IMR-90 (cell line): ENCODE data around the gene IDH3G. TPM values are rescaled to one million over a fixed set of nuclear protein-coding genes. Genes with fewer than 3 reads are reported as not detected.

ENCODE experiments used
- ATAC-seq: fragments of 200-7000 bp; cut with Tn5 transposase; 2 replicates; pipeline ENCODE4 v1.9.1; 2020; ENCODE audit warnings: low read depth, mild to moderate bottlenecking, moderate library complexity
- BruUV-seq: library from RNA; stranded (reverse); fragments of 400-500 nt; replicated peaks from 2 replicates; lab custom pipeline; 2021; lab: Mats Ljungman, UMichigan
- CTCF ChIA-PET: fragments of 300-600 bp; formaldehyde crosslinking; extraction: SDS; loops from one replicate; lab custom pipeline; 2021; ENCODE audit warnings: antibody characterized with exemption; lab: Yijun Ruan, JAX
- POLR2A ChIA-PET: fragments of 300-600 bp; sonication (Branson Sonifier 250); formaldehyde crosslinking; loops from one replicate; lab custom pipeline; 2022; ENCODE audit warnings: antibody characterized with exemption; ENCODE audit not compliant: unreplicated experiment; lab: Charles Lee
- DNase-seq: peaks from one replicate; pipeline ENCODE4 v3.0.0; 2013
- H2AFZ ChIP-seq: replicated peaks from 2 replicates; pipeline ENCODE3; 2013; ENCODE audit warnings: low read length, mild to moderate bottlenecking; ENCODE audit not compliant: poor library complexity
- H2AK5ac ChIP-seq: 2 replicates; pipeline ENCODE4 v1.6.1; 2013; ENCODE audit warnings: low read depth, low read length, inconsistent platforms
- H2AK9ac ChIP-seq: replicated peaks from 2 replicates; pipeline ENCODE3; 2013; ENCODE audit warnings: mild to moderate bottlenecking, low read depth, low read length, moderate library complexity; ENCODE audit not compliant: poor library complexity
- H2BK120ac ChIP-seq: 2 replicates; pipeline ENCODE4 v1.6.1; 2013; ENCODE audit warnings: low read depth, low read length, inconsistent platforms
- H2BK15ac ChIP-seq: 3 replicates; pipeline ENCODE4 v1.6.1; 2013; ENCODE audit warnings: low read depth, low read length, inconsistent platforms
- H2BK20ac ChIP-seq: 2 replicates; pipeline ENCODE4 v1.6.1; 2013; ENCODE audit warnings: low read depth, mild to moderate bottlenecking, inconsistent platforms, low read length, moderate library complexity
- H2BK5ac ChIP-seq: 2 replicates; pipeline ENCODE4 v1.6.1; 2013; ENCODE audit warnings: mild to moderate bottlenecking, low read depth, low read length, inconsistent platforms; ENCODE audit not compliant: poor library complexity, severe bottlenecking
- H3K14ac ChIP-seq: replicated peaks from 2 replicates; pipeline ENCODE4 v1.6.1; 2013; ENCODE audit warnings: low read depth, low read length, inconsistent platforms
- H3K18ac ChIP-seq: 2 replicates; pipeline ENCODE4 v1.6.1; 2013; ENCODE audit warnings: low read depth, low read length, control low read depth
- H3K23ac ChIP-seq: 2 replicates; pipeline ENCODE4 v1.6.1; 2013; ENCODE audit warnings: low read depth, low read length, inconsistent platforms
- H3K27ac ChIP-seq: 2 replicates; pipeline ENCODE4 v1.5.1; 2013; ENCODE audit warnings: mild to moderate bottlenecking, control low read depth, low read length; ENCODE audit not compliant: insufficient read depth
- H3K27me3 ChIP-seq: 2 replicates; pipeline ENCODE4 v1.6.1; 2013; ENCODE audit warnings: low read length; ENCODE audit not compliant: control insufficient read depth, insufficient read depth
- H3K36me3 ChIP-seq: 2 replicates; pipeline ENCODE4 v1.6.1; 2013; ENCODE audit warnings: low read length, mixed read lengths; ENCODE audit not compliant: control insufficient read depth, insufficient read depth
- H3K4ac ChIP-seq: 2 replicates; pipeline ENCODE4 v1.6.1; 2013; ENCODE audit warnings: low read depth, low read length, inconsistent platforms
- H3K4me1 ChIP-seq: 2 replicates; pipeline ENCODE4 v1.6.1; 2013; ENCODE audit warnings: low read length, mixed read lengths; ENCODE audit not compliant: control insufficient read depth, insufficient read depth
- H3K4me2 ChIP-seq: 2 replicates; pipeline ENCODE4 v1.6.1; 2013; ENCODE audit warnings: low read depth, mild to moderate bottlenecking, control low read depth, low read length, moderate library complexity
- H3K4me3 ChIP-seq: 2 replicates; pipeline ENCODE4 v1.5.1; 2013; ENCODE audit warnings: low read depth, mild to moderate bottlenecking, control low read depth, low read length, moderate library complexity; ENCODE audit not compliant: insufficient read depth
- H3K56ac ChIP-seq: 2 replicates; pipeline ENCODE4 v1.6.1; 2013; ENCODE audit warnings: low read length, inconsistent platforms; ENCODE audit not compliant: insufficient read depth; ENCODE audit errors: extremely low read depth
- H3K79me1 ChIP-seq, 2 experiments: 2 replicates each; pipeline ENCODE4 v1.6.1; 2013; ENCODE audit warnings: low read length in 2 of 2, inconsistent platforms in 1 of 2, low read depth in 1 of 2
- H3K9ac ChIP-seq: 2 replicates; pipeline ENCODE4 v1.6.1; 2013; ENCODE audit warnings: low read depth, low read length, control low read depth
- H3K9me1 ChIP-seq: 2 replicates; pipeline ENCODE4 v1.6.1; 2013; ENCODE audit warnings: low read length, inconsistent platforms; ENCODE audit not compliant: insufficient read depth
- H3K9me3 ChIP-seq: 2 replicates; pipeline ENCODE4 v1.6.1; 2013; ENCODE audit warnings: low read length; ENCODE audit not compliant: control insufficient read depth, insufficient read depth
- H4K20me1 ChIP-seq: 2 replicates; pipeline ENCODE4 v1.6.1; 2013; ENCODE audit warnings: low read length, inconsistent platforms; ENCODE audit not compliant: insufficient read depth
- H4K5ac ChIP-seq: 2 replicates; pipeline ENCODE4 v1.6.1; 2013; ENCODE audit warnings: mild to moderate bottlenecking, low read depth, low read length, control low read depth
- H4K8ac ChIP-seq, 2 experiments: 2 replicates each; pipeline ENCODE4 v1.6.1; 2013; ENCODE audit warnings: low read depth in 2 of 2, low read length in 2 of 2, control low read depth in 1 of 2, inconsistent platforms in 1 of 2
- H4K91ac ChIP-seq: 2 replicates; pipeline ENCODE4 v1.6.1; 2013; ENCODE audit warnings: low read depth, low read length, inconsistent platforms; ENCODE audit not compliant: insufficient read depth
- BHLHE40 ChIP-seq: fragments of 150-350 bp; IDR thresholded peaks from 2 replicates; pipeline ENCODE4 v1.6.1; 2016; ENCODE audit warnings: mild to moderate bottlenecking, low read depth, low read length
- CEBPB ChIP-seq: IDR thresholded peaks from 2 replicates; pipeline ENCODE4 v1.6.1; 2012; ENCODE audit warnings: low read depth, low read length, improper control_type of control experiment
- CHD1 ChIP-seq: IDR thresholded peaks from 2 replicates; pipeline ENCODE4 v1.6.1; 2012; ENCODE audit warnings: low read depth, low read length, improper control_type of control experiment
- ELK1 ChIP-seq: fragments of 150-350 bp; IDR thresholded peaks from 2 replicates; pipeline ENCODE4 v1.6.1; 2016; ENCODE audit warnings: low read depth, mild to moderate bottlenecking, low read length, moderate library complexity, borderline replicate concordance
- FOS ChIP-seq: fragments of 150-350 bp; IDR thresholded peaks from 2 replicates; pipeline ENCODE4 v1.6.1; 2016; ENCODE audit warnings: low read depth, low read length
- MAFK ChIP-seq: IDR thresholded peaks from 2 replicates; pipeline ENCODE4 v1.6.1; 2012; ENCODE audit warnings: low read depth, low read length, improper control_type of control experiment
- MAZ ChIP-seq: IDR thresholded peaks from 2 replicates; pipeline ENCODE4 v1.6.1; 2012; ENCODE audit warnings: low read depth, mild to moderate bottlenecking, low read length, improper control_type of control experiment, moderate library complexity, borderline replicate concordance
- MXI1 ChIP-seq: IDR thresholded peaks from 2 replicates; pipeline ENCODE4 v1.6.1; 2012; ENCODE audit warnings: low read depth, mild to moderate bottlenecking, low read length, moderate library complexity, borderline replicate concordance
- NFE2L2 ChIP-seq: fragments of 150-350 bp; IDR thresholded peaks from 2 replicates; pipeline ENCODE4 v1.6.1; 2016; ENCODE audit warnings: low read depth, mild to moderate bottlenecking, low read length
- POLR2A ChIP-seq: IDR thresholded peaks from 2 replicates; pipeline ENCODE4 v1.6.1; 2012; ENCODE audit warnings: mild to moderate bottlenecking, low read depth, low read length
- RAD21 ChIP-seq: IDR thresholded peaks from 2 replicates; pipeline ENCODE4 v1.6.1; 2012; ENCODE audit warnings: low read length, improper control_type of control experiment
- RCOR1 ChIP-seq: IDR thresholded peaks from 2 replicates; pipeline ENCODE4 v1.6.1; 2012; ENCODE audit warnings: mild to moderate bottlenecking, low read length, improper control_type of control experiment; ENCODE audit not compliant: insufficient replicate concordance
- RFX5 ChIP-seq: IDR thresholded peaks from 2 replicates; pipeline ENCODE4 v1.8.0; 2012; ENCODE audit warnings: low read depth, mild to moderate bottlenecking, low read length, moderate library complexity
- SMC3 ChIP-seq: fragments of 150-350 bp; IDR thresholded peaks from 2 replicates; pipeline ENCODE4 v1.6.1; 2016; ENCODE audit warnings: low read depth, mild to moderate bottlenecking, antibody characterized with exemption, low read length, moderate library complexity
- USF2 ChIP-seq: fragments of 150-350 bp; IDR thresholded peaks from 2 replicates; pipeline ENCODE4 v1.6.1; 2017; ENCODE audit warnings: mild to moderate bottlenecking, antibody characterized with exemption, low read length, low read depth
- WGBS, 2 experiments: methylation state at CpG; one replicate each; pipeline versions ENCODE4 v1.1.5 to v1.1.7; 2013; ENCODE audit warnings: missing lambda C conversion rate in 2 of 2; ENCODE audit not compliant: insufficient read length in 1 of 2; ENCODE audit errors: extremely low coverage in 2 of 2; 5-methylcytosine and 5-hydroxymethylcytosine counted together
- dilution Hi-C: fragments of 300-500 bp; cut with HindIII; formaldehyde crosslinking; loops from one replicate; pipeline ENCODE4 v1.14.3; 2018; ENCODE audit warnings: low sequenced_read_pairs; ENCODE audit not compliant: unreplicated experiment
- in situ Hi-C: fragments of 300-500 bp; cut with MboI; formaldehyde crosslinking; loops from 3 replicates; pipeline ENCODE4 v1.14.3; 2019; ENCODE audit warnings: low sequenced_read_pairs, inconsistent platforms, mixed read lengths
- intact Hi-C: fragments of 100-400 bp; cut with micrococcal nuclease; formaldehyde crosslinking; loops from 2 replicates; pipeline ENCODE4 v1.10.0; 2022
- polyA plus RNA-seq, 3 experiments: library from polyadenylated mRNA; depleted of rRNA; stranded (reverse); fragments of >200 nt; gene quantifications; 2 replicates each; pipeline ENCODE4 v1.2.3, GENCODE V29; 2012; ENCODE audit warnings: low replicate concordance in 1 of 3
- total RNA-seq: library from RNA; depleted of rRNA; stranded (reverse); fragments of >200 nt; gene quantifications from 2 replicates; pipeline ENCODE4 v1.2.3, GENCODE V29; 2012
- TF ChIP-seq, protein P1 (sequence below): conservative IDR thresholded peaks from 2 replicates; pipeline ENCODE4 v1.5.1; 2012; ENCODE audit warnings: mild to moderate bottlenecking, low read depth, low read length, improper control_type of control experiment

Gene IDH3G
- total and polyA plus RNA-seq, 2 of the 4 experiments (the other 2 are of a cell fraction) = 79.4 to 85.7 TPM

- BruUV-seq = no TSS peak
- Histone ChIP-seq H3K4me2 (no peak overlapping the region), H4K8ac (no peak overlapping the region), H2BK120ac (no peak overlapping the region), H3K18ac (no peak overlapping the region), H2AK9ac (no peak overlapping the region), H4K5ac (no peak overlapping the region), H2BK20ac (no peak overlapping the region), H3K14ac (no peak overlapping the region), H2AK5ac (no peak overlapping the region), H3K56ac (no peak overlapping the region), H2AFZ (no peak overlapping the region), H3K4ac (no peak overlapping the region), H3K27ac (no peak overlapping the region), H4K20me1 (no peaks in the 10 kb centered on the region), H3K9me1 (no peaks in the 10 kb centered on the region), H3K23ac (no peak overlapping the region), H3K79me1 (no peaks in the 10 kb centered on the region), H3K4me3 (no peak overlapping the region), H4K91ac (no peak overlapping the region), H2BK15ac (no peak overlapping the region), H2BK5ac (no peak overlapping the region), H3K36me3 (peaks cover 10% of the 10 kb centered on the region; the same call in 1 of the 2 replicates), H3K4me1 (peaks cover under 1% of the 10 kb centered on the region; the same call in 1 of the 2 replicates), H3K9me3 (0 out of 2 replicates have a peak, but pooled peaks cover 1% of the 10 kb centered on the region), H3K9ac (no peak overlapping the region), H3K27me3 (no peaks in the 10 kb centered on the region)
- DNase-seq (no peak), ATAC-seq (no peak)
- CTCF ChIA-PET = no interaction called here
- 88% methylated on average over 14 of the region's 27 CpGs; no CpG with 5 or more reads in 1 of the 2 experiments for WGBS, 2 experiments
- in situ Hi-C loops (no loop called here), intact Hi-C loops (no loop called here), dilution Hi-C loops (no loop called here)
- no peak for TF ChIP-seq NFE2L2
- TF ChIP-seq RFX5 = no peak
- TF ChIP-seq FOS = no peak
- TF ChIP-seq, protein P1, sequence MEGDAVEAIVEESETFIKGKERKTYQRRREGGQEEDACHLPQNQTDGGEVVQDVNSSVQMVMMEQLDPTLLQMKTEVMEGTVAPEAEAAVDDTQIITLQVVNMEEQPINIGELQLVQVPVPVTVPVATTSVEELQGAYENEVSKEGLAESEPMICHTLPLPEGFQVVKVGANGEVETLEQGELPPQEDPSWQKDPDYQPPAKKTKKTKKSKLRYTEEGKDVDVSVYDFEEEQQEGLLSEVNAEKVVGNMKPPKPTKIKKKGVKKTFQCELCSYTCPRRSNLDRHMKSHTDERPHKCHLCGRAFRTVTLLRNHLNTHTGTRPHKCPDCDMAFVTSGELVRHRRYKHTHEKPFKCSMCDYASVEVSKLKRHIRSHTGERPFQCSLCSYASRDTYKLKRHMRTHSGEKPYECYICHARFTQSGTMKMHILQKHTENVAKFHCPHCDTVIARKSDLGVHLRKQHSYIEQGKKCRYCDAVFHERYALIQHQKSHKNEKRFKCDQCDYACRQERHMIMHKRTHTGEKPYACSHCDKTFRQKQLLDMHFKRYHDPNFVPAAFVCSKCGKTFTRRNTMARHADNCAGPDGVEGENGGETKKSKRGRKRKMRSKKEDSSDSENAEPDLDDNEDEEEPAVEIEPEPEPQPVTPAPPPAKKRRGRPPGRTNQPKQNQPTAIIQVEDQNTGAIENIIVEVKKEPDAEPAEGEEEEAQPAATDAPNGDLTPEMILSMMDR = no peak
- no peak for TF ChIP-seq MXI1
- TF ChIP-seq MAZ = no peak
- no peak for TF ChIP-seq CHD1
- TF ChIP-seq BHLHE40 = no peak
- no peak for TF ChIP-seq USF2
- no peak for TF ChIP-seq RAD21
- no peak for TF ChIP-seq POLR2A
- no peak for TF ChIP-seq SMC3
- no peak for TF ChIP-seq RCOR1
- TF ChIP-seq ELK1 = no peak
- no peak for TF ChIP-seq MAFK
- no peak for TF ChIP-seq CEBPB
- POLR2A ChIA-PET = no interaction called here
These were observed 56.0 kb downstream of the IDH3G start for GRCh38 chrX:153738056-153738605.
